ENCODE results near the gene IFT74.

DNA sequence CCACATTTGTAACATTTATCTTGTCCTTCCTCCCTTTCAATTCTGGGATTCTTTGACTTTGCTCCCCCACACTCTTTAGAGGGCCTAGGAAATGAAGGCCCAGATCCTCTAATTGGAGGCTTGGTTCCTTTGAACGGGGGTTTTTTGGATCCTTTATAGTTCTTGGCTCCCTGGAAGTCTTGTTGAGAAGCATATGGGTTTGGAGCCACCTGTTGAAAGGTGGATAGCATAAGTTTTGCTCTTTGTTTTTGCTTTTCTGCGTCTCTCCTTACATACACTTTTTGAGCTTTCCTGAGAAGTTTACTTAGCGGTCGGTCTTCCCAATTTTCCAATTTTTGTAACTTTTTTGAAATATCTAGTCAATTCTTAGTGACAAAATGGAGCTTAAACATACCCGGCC, 17.8 kb downstream of the IFT74 start:
- TF ChIP-seq CTCF (IDR thresholded peaks at IDR 0.05 in 8 of 11, conservative IDR thresholded peaks at IDR 0.05 in 3 of 11): no peak
- TF ChIP-seq POLR2AphosphoS5 (IDR thresholded peaks at IDR 0.05): no peak

Measured in spleen (tissue), 7 donors.